MM.1S (cell line): Measurements from ENCODE around the gene NCL.
A peak's percentile ranks its signal among the peaks of the same experiment; 100 is the strongest.
"Not testable (repeated sequence)": the region's sequence is repeated elsewhere in the genome, so short reads cannot be mapped to it uniquely, and the experiment has no call there.

Source experiments
- DNase-seq: peaks from one replicate; pipeline ENCODE4 v3.0.0-alpha.2; 2015
- H2AFZ ChIP-seq: fragments of 300-600 bp; sonication (generic); 2 replicates; pipeline ENCODE4 v1.6.0; 2016; ENCODE audit warnings: antibody characterized with exemption, low read length
- H3F3A ChIP-seq: fragments of 300-600 bp; sonication (generic); 2 replicates; pipeline ENCODE4 v1.6.1; 2016; ENCODE audit warnings: mild to moderate bottlenecking, antibody characterized with exemption, low read length, moderate library complexity, mixed read lengths; ENCODE audit not compliant: insufficient read depth
- H3K27ac ChIP-seq: fragments of 300-600 bp; sonication (generic); 2 replicates; pipeline ENCODE4 v1.5.1; 2016; ENCODE audit warnings: mild to moderate bottlenecking, low read length
- H3K27me3 ChIP-seq: fragments of 300-600 bp; sonication (generic); replicated peaks from 2 replicates; pipeline ENCODE4 v1.6.0; 2016; ENCODE audit warnings: low read length; ENCODE audit not compliant: insufficient read depth
- H3K36me3 ChIP-seq: fragments of 300-600 bp; sonication (generic); replicated peaks from 2 replicates; pipeline ENCODE4 v1.6.1; 2016; ENCODE audit warnings: mild to moderate bottlenecking, low read length, mixed read lengths; ENCODE audit not compliant: insufficient read depth
- H3K4me1 ChIP-seq: fragments of 300-600 bp; sonication (generic); 2 replicates; pipeline ENCODE4 v1.6.1; 2016; ENCODE audit warnings: low read length, mixed read lengths
- H3K4me2 ChIP-seq: fragments of 300-600 bp; sonication (generic); 2 replicates; pipeline ENCODE4 v1.6.0; 2016; ENCODE audit warnings: low read depth, low read length
- H3K4me3 ChIP-seq: fragments of 300-600 bp; sonication (generic); 2 replicates; pipeline ENCODE4 v1.5.1; 2016; ENCODE audit warnings: low read length, mixed read lengths
- H3K79me2 ChIP-seq: fragments of 300-600 bp; sonication (generic); 2 replicates; pipeline ENCODE4 v1.6.1; 2016; ENCODE audit warnings: mixed run types, low read length, mixed read lengths
- H3K9ac ChIP-seq: fragments of 300-600 bp; sonication (generic); 2 replicates; pipeline ENCODE4 v1.6.1; 2016; ENCODE audit warnings: low read length, mixed read lengths
- H3K9me2 ChIP-seq: fragments of 300-600 bp; sonication (generic); replicated peaks from 2 replicates; pipeline ENCODE4 v1.6.1; 2016; ENCODE audit warnings: mild to moderate bottlenecking, low read length, mixed read lengths; ENCODE audit not compliant: insufficient read depth
- H3K9me3 ChIP-seq: fragments of 300-600 bp; sonication (generic); replicated peaks from 2 replicates; pipeline ENCODE4 v1.6.1; 2016; ENCODE audit warnings: mild to moderate bottlenecking, low read length, mixed read lengths; ENCODE audit not compliant: insufficient read depth
- H4K20me1 ChIP-seq: fragments of 300-600 bp; sonication (generic); 2 replicates; pipeline ENCODE4 v1.6.1; 2016; ENCODE audit warnings: mild to moderate bottlenecking, low read length, moderate library complexity, mixed read lengths; ENCODE audit not compliant: insufficient read depth
- EZH2 ChIP-seq: fragments of 300-600 bp; sonication (generic); optimal IDR thresholded peaks from 2 replicates; pipeline ENCODE3; 2017; ENCODE audit warnings: low read depth, mild to moderate bottlenecking, antibody characterized with exemption, low read length, mixed read lengths
- EZH2phosphoT487 ChIP-seq: fragments of 300-600 bp; sonication (generic); IDR thresholded peaks from 2 replicates; pipeline ENCODE4 v1.6.1; 2018; ENCODE audit warnings: antibody characterized with exemption, low read length
- TF ChIP-seq, protein P1 (sequence below): fragments of 300-600 bp; sonication (generic); IDR thresholded peaks from 2 replicates; pipeline ENCODE4 v1.5.1; 2016; ENCODE audit warnings: antibody characterized with exemption, low read length, mixed read lengths

NCL gene

DNA sequence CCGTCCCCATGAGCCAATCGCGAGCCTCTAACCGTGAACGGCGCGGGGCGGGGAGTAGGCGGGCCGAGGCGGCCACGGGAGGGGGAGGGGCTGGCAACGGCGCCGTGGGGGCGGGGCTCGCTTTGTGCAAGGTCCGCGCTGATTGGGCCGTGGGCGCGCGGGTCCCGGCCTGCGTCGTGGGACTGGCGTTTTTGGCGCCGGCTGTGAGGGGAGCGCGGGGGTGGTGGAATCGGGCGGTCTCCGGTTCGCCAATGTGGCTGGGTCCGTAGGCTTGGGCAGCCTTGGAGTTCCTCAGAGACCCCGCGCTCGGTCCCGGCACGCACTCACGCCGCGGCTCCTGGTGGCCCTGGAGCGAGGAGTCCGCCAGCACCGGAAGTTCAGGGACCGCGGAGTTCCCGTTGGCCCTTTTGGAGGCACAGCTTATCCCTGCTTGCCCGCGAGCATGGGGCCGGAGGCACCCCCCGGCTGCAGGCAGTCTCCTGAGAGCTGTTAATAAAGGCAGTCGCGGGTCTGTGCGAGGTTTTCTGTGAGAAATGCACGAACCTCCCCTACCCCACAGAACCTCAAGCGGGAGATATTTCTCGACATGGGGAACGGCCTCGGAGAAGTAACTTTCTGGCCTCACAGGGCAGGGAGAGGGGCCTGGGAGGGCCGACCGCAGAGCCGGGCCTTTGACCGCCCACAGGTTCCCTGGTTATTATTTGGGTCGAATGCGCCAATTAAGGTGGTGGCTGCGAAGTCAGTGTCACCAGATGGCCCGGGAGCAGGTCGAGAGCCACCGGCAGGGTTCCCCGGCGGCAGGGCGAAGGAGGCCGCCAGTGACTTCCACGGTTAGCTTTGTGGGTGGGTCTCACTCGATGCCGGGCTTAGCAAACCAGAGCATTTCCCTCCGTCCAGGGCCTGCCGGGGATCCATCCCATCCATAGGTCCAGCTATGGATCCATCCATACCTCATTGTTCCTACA, 574 bp upstream of the NCL start:
- Histone ChIP-seq H3K79me2 (peaks cover 53% of the 10 kb centered on the region), H4K20me1 (peaks cover 33% of the 10 kb centered on the region), H3K9me3 (no peaks in the 10 kb centered on the region), H3K27ac (peak overlapping the region; percentile 99), H3K9me2 (no peaks in the 10 kb centered on the region), H3K4me2 (peak overlapping the region; percentile 97), H2AFZ (peak overlapping the region; percentile 94), H3K27me3 (no peaks in the 10 kb centered on the region), H3K4me1 (peaks cover 27% of the 10 kb centered on the region), H3K36me3 (peaks cover 28% of the 10 kb centered on the region), H3K4me3 (peak overlapping the region; percentile 99), H3F3A (peaks cover 39% of the 10 kb centered on the region), H3K9ac (peak overlapping the region; percentile 100)
- TF ChIP-seq EZH2 (no peak), EZH2phosphoT487 (no peak)
- TF ChIP-seq, protein P1, sequence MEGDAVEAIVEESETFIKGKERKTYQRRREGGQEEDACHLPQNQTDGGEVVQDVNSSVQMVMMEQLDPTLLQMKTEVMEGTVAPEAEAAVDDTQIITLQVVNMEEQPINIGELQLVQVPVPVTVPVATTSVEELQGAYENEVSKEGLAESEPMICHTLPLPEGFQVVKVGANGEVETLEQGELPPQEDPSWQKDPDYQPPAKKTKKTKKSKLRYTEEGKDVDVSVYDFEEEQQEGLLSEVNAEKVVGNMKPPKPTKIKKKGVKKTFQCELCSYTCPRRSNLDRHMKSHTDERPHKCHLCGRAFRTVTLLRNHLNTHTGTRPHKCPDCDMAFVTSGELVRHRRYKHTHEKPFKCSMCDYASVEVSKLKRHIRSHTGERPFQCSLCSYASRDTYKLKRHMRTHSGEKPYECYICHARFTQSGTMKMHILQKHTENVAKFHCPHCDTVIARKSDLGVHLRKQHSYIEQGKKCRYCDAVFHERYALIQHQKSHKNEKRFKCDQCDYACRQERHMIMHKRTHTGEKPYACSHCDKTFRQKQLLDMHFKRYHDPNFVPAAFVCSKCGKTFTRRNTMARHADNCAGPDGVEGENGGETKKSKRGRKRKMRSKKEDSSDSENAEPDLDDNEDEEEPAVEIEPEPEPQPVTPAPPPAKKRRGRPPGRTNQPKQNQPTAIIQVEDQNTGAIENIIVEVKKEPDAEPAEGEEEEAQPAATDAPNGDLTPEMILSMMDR = no peak
- DNase-seq = peak; percentile 96

DNA sequence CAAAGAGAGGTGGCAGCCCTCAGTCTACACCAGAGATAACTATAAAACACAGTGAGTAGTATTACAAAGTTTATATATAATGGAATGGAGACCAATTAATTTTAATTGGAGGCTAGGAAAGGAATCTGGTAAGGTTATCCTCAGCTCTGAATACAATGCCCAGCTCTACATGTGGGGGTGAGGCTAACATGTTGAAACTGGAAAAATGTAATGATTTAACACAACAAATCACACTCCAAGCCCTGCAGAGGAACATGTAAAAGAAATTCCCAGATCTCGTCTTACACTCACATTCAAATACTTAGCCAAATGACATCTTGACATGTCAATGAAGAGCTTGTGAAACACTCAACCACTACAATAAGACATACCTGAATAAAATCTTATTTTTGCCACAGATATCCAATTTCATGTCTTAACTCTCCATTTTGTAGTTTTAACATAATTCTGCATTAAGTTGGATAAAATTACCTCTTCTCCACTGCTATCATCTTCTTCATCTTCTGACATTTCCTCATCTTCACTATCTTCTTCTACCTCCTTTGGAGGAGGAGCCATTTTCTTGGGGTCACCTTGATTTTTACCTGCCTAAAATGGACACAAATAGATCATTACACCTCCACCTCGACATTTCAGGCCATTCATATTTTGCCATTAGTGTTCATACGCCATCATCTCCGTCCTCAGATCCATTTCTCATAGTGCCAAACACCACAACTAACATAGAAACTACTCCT, 1.4 kb downstream of the NCL start:
- Histone ChIP-seq H3K4me2 (peak overlapping the region; percentile 82), H3K79me2 (peaks cover 73% of the 10 kb centered on the region), H4K20me1 (peaks cover 46% of the 10 kb centered on the region), H3K9me3 (no peaks in the 10 kb centered on the region), H3K9ac (peak overlapping the region; percentile 100), H3K27me3 (no peaks in the 10 kb centered on the region), H3F3A (peaks cover 53% of the 10 kb centered on the region), H3K27ac (peak overlapping the region; percentile 99; the same call in 1 of the 2 replicates), H3K9me2 (no peaks in the 10 kb centered on the region), H2AFZ (no peak overlapping the region), H3K4me3 (peak overlapping the region; percentile 99), H3K36me3 (peaks cover 44% of the 10 kb centered on the region), H3K4me1 (peaks cover 28% of the 10 kb centered on the region)
- TF ChIP-seq EZH2phosphoT487 (no peak), EZH2 (no peak)
- TF ChIP-seq, protein P1 = no peak
- no peak for DNase-seq

DNA sequence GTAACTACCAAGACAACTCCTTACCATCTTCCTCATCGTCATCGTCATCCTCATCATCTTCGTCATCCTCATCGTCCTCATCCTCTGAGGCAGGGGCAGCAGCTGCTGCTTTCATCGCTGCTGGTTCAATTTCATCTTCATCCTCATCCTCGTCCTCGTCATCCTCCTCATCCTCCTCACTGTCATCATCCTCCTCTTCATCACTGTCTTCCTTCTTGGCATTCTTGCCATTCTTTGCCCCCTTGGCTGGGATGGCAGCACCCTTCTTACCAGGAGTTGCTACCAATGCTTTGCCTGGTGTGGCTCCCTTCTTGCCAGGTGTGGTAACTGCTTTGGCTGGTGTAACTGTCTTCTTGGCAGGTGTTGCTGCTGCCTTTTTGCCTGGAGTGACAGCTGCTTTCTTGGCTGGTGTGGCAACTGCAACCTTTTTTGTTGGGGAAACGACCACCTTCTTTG, 2.7 kb downstream of the NCL start:
- no peaks in the 10 kb centered on the region for H3K9me2 ChIP-seq
- H3K4me1 ChIP-seq = peaks cover 28% of the 10 kb centered on the region
- TF ChIP-seq, protein P1 = no peak
- TF ChIP-seq EZH2phosphoT487 (no peak), EZH2 (no peak)
- no peaks in the 10 kb centered on the region for H3K27me3 ChIP-seq
- peak overlapping the region; percentile 20; the same call in 1 of the 2 replicates for H3K4me2 ChIP-seq
- H3K9me3 ChIP-seq = no peaks in the 10 kb centered on the region
- no peak overlapping the region for H3K4me3 ChIP-seq
- H3F3A ChIP-seq = peaks cover 65% of the 10 kb centered on the region
- peaks cover 58% of the 10 kb centered on the region for H4K20me1 ChIP-seq
- peaks cover 85% of the 10 kb centered on the region for H3K79me2 ChIP-seq
- no peak overlapping the region for H3K27ac ChIP-seq
- peaks cover 56% of the 10 kb centered on the region for H3K36me3 ChIP-seq
- DNase-seq = peak; percentile 10
- H2AFZ ChIP-seq = no peak overlapping the region
- H3K9ac ChIP-seq = no peak overlapping the region

GRCh38 chr2:231460841-231461240, 3.4 kb downstream of the NCL start:
- peaks cover 62% of the 10 kb centered on the region for H3K36me3 ChIP-seq
- not testable (repeated sequence) for H3K9me2 ChIP-seq, H3K9me3 ChIP-seq, DNase-seq, H3K4me3 ChIP-seq, H2AFZ ChIP-seq, H3K27ac ChIP-seq, H3K27me3 ChIP-seq, H3K4me2 ChIP-seq, H3K9ac ChIP-seq
- H3F3A ChIP-seq = peaks cover 72% of the 10 kb centered on the region
- peaks cover 61% of the 10 kb centered on the region for H4K20me1 ChIP-seq
- peaks cover 28% of the 10 kb centered on the region for H3K4me1 ChIP-seq
- peaks cover 91% of the 10 kb centered on the region for H3K79me2 ChIP-seq
